Measurements from ENCODE around the gene NUBPL.

GRCh38 chr14:31889297-31889696 is 328.1 kb downstream of the NUBPL start:
- no peak for TF ChIP-seq CTCF (IDR thresholded peaks at IDR 0.05)
- no peak for TF ChIP-seq POLR2A (IDR thresholded peaks at IDR 0.05)
